Stimulated activated CD4-positive, alpha-beta T cell treated with anti-CD3 and anti-CD28 coated beads, Interleukin-1b, Interleukin-23, amount 100 ng/mL, for 1 hour (primary cell): ENCODE measurements around the gene GARIN3.

Source experiments
- DNase-seq, 2 donors: peaks; one replicate each; pipeline ENCODE4 v3.0.0-alpha.2; 2020; ENCODE audit warnings: low read depth in 2 of 2

GARIN3 gene

GRCh38 chr5:157148734-157149615 lies 17.1 kb downstream of the GARIN3 start:
- peak; percentile 63 for DNase-seq

DNA sequence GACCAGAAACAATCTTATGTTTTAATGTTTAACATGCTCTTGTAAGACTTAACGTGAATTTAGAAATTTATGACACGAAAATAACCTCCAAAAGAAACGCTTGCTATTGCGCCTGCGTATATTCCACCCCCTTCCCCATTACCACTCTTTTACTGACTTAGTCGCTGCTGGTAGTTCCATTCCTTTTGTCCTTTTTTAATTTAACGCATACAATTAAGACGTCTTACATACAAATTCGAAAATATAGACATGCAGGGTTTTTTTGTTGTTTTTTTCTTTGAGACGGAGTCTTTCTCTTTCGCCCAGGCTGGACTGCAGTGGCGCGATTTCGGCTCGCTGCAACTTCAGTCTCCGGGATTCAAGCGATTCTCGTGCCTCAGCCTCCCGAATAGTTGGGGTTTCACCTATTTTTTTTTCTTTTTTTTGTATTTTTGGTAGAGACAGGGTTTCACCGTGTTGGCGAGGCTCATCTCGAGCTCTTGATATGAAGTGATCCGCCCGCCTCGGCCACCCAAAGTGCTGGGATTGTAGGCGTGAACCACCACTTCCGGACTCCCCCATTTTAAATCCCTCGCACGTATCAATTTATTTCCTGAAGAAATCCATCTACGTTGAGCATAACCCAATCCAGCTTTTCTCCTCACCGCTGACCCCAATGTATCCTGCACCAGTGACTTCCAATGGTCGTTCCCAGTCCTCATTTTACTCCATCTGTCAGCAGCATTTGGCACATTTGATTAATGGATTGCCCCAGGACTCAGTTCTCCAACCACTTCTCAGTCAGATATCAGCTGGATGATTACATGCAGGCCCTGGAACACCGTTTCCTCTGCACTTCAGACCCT lies 22.7 kb downstream of the GARIN3 start:
- DNase-seq = no peak

DNA sequence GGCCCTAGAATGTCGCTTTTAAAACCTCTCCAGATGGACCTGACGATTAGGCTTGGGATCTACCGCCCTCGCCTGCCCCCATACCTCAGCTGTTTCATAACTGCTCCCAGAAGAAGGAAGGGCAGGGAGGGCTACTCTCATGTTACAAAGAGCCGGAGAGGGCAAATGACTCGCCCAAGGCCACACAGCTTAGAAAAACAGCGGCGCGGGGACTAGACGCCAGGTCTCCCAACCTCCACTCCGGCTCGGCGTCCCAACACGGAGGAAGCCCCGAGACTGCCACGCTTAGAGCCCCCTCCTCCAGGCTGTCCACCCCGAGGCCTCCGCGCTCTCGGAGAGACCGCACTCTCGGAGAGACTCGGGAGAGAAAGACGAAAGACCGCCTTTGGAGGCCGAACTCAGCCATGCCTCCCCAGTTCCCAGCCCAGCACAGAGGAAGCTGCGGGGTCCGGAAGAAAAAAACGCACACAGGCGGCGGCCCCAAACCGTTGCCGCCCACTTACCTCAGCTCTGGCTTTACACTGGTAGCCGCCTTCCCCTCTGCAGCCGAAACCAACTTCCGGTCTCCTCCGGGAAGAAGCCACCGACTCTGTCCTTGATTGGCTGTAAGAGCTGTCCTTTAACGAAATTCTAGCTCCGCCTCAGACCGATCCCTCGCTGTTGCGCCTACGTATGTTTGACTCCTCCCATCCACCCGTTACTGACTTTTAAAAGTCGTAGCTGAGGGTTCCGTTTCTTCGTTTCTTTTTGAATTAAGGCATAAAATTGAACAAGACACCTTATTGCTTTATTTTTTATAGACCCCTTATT lies 23.5 kb downstream of the GARIN3 start, which contains the start of gene MED7:
Gene MED7, minus strand, starts transcription at position 549 of the 810 bp plus-strand sequence. CDS start 3,434 bp downstream, outside the sequence.
- DNase-seq = peak; percentile 62 to 85

GRCh38 chr5:157137691-157138090 lies 28.4 kb downstream of the GARIN3 start:
- no peak for DNase-seq

- DNase-seq = no peak
These were observed 33.8 kb downstream of the GARIN3 start for GRCh38 chr5:157132281-157132612.

DNA sequence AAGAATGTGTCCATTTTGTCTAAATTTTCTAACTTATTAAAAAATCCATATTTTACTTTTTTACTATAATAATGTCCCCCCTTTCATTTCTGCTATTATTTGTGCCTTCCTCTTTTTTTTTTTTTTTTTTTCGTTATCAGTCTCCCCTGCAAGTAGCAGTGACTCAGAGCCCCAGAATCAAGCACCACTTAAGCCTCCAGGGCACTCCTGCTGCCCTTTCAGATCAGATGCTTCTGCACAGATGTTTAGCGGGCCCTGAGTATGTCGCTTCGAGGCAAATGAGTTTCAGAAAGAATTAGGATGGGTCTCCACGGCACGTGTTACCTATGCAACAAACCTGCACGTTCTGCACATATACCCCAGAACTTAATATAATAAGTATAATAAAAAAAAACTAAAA lies 35.1 kb downstream of the GARIN3 start:
- no peak for DNase-seq

- DNase-seq = no peak
These were observed 44.4 kb downstream of the GARIN3 start for GRCh38 chr5:157121709-157122108.

- DNase-seq = no peak
These were observed 46.0 kb downstream of the GARIN3 start for GRCh38 chr5:157120102-157120501.

DNA sequence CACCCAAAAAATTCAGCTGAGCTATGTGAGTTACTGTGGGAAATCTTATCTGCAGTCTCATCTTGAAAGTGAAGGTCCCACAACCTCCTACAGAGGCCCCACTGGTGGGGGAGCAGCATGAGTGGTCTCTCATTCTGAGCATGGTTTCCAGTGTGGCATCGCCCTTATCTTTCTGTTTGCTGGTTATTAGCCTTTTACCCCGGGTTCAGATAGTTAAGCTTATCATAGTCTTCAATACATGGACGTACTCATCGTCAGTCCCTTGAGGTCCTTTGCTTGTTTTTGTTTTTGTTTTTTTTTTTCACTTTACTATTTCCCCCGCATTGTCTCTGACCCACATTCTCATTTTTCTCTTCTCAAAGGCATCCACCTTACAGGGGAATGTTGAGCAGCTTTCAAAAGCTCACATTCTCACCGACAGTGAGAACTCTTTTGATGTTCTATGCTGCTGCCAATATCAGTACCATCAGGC lies 49.5 kb downstream of the GARIN3 start:
- no peak for DNase-seq

DNA sequence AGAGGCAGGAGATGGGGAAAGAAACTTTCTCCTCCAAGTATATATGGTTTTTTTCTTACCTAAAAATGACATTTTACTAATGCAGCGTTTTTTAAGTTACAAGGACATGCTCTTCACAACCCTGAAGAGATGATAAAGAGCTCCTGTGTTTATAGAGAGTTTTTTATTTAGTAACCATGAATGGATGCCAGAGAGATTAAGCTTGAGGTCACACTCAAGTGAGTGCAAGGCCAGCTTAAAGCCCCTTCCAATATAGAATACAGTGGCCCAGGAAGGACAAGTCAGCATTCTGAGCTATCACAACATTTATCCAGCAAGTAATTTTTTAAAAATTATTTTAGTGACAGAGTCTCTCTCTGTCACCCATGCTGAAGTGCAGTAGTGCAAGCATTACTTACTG lies 50.6 kb downstream of the GARIN3 start:
- DNase-seq = no peak

- no peak for DNase-seq
These were observed 51.1 kb downstream of the GARIN3 start for GRCh38 chr5:157115012-157115411.

DNA sequence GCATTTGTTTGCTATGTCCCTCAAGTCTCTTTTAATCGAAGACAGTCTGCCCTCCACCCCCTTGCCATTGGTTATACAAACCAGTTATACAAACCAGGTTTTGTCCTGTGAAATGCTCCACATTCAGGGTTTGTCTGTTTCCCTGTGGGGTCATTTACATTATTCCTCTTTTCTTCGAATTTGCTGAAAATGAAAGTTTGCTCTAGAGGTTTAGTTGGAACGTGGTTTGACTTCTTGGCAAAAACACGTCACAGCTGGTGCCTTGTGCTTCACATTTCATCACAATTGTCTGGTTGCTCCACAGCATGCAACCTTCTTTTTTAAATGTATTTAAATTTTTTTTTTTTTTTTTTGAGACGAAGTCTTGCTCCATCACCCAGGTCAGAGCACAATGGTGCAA lies 53.1 kb downstream of the GARIN3 start:
- no peak for DNase-seq
